Esophagus squamous epithelium (tissue), 4 donors: Measurements from ENCODE around the gene RAMAC.

Experiments
- CTCF ChIP-seq, 6 experiments: fragments of 450-650 bp in 4 of 6; fragments of 200-600 bp in 2 of 6; sonication (generic) in 2 of 6; IDR thresholded peaks; one replicate each; pipeline ENCODE4 v1.5.1; 2016 to 2019; ENCODE audit warnings: antibody characterized with exemption in 6 of 6, mild to moderate bottlenecking in 4 of 6, moderate library complexity in 4 of 6
- POLR2A ChIP-seq, 4 donors: fragments of 450-650 bp; IDR thresholded peaks; one replicate each; pipeline ENCODE4 v1.6.1; 2017; ENCODE audit warnings: antibody characterized with exemption in 4 of 4, mild to moderate bottlenecking in 4 of 4, moderate library complexity in 3 of 4

- TF ChIP-seq CTCF (IDR thresholded peaks at IDR 0.05) = no peak
- TF ChIP-seq POLR2A (IDR thresholded peaks at IDR 0.05) = no peak
Observed at GRCh38 chr15:82995076-82995475, 9.1 kb downstream of the RAMAC start.
